Upper lobe of left lung (tissue), 4 donors: ENCODE results near the gene ARHGEF7.

Source experiments
- CTCF ChIP-seq, 6 experiments: fragments of 450-650 bp in 4 of 6; fragments of 200-600 bp in 2 of 6; sonication (generic) in 2 of 6; IDR thresholded peaks; one replicate each; pipeline ENCODE4 v1.5.1; 2016 to 2019; ENCODE audit warnings: antibody characterized with exemption in 6 of 6
- EP300 ChIP-seq, 4 donors: sonication (generic); formaldehyde crosslinking; IDR thresholded peaks; one replicate each; pipeline ENCODE4 v1.5.1; 2017; ENCODE audit warnings: antibody characterized with exemption in 4 of 4, control low read depth in 2 of 4
- POLR2A ChIP-seq, 4 donors: fragments of 450-650 bp; IDR thresholded peaks; one replicate each; pipeline ENCODE4 v1.5.1; 2016 to 2017; ENCODE audit warnings: antibody characterized with exemption in 4 of 4, mild to moderate bottlenecking in 2 of 4
- POLR2AphosphoS5 ChIP-seq, 2 donors: sonication (generic); formaldehyde crosslinking; IDR thresholded peaks; one replicate each; pipeline ENCODE4 v1.5.1; 2017; ENCODE audit warnings: antibody characterized with exemption in 2 of 2

- TF ChIP-seq CTCF (IDR thresholded peaks at IDR 0.05): no peak
- no peak for TF ChIP-seq POLR2AphosphoS5 (IDR thresholded peaks at IDR 0.05)
- TF ChIP-seq POLR2A (IDR thresholded peaks at IDR 0.05): no peak
- TF ChIP-seq EP300 (IDR thresholded peaks at IDR 0.05): no peak
Observed at GRCh38 chr13:111215081-111216047, 100.3 kb downstream of the ARHGEF7 start.
